ENCODE measurements around the gene FAAP20.

FAAP20 gene

GRCh38 chr1:2209400-2210083, 15.0 kb upstream of the FAAP20 start:
- no peak for DNase-seq

GRCh38 chr1:2208309-2209239, 14.0 kb upstream of the FAAP20 start:
- DNase-seq: no peak

DNA sequence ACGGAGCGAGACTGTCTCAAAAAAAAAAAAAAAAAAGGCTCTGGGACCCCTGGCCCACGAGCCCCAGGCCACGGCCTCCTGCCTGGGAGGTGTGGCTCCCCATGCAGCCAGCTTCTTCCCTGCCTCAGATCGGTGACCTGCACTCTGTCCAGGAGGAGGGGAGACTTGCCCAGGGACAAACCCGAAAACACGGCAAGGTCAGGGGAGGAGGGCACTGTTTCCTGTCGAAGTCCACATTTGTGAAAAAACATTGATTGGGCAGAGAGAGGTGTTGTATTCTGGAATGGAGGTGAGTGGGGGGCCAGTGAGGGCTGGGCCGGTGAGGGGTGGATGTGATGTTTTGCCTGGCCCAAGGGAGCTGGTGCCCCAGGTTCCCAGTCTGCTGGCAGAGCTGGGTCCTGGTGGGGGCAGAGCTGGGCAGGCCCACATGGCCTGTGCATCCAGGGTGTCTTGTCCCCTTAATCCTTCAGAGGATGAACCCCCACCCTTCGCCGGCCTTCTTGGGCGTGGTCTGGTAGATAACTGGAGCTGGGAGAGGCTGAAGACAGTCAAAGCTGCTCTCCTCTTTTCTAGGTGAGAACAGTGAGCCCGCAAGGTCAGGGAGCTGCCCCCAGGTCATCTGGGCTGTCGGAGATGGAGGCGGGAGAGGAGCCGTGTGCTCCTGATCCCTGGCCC, 12.4 kb upstream of the FAAP20 start:
- DNase-seq: no peak

- DNase-seq: peak; percentile 87
Observed at GRCh38 chr1:2205191-2205952, 10.8 kb upstream of the FAAP20 start.

DNA sequence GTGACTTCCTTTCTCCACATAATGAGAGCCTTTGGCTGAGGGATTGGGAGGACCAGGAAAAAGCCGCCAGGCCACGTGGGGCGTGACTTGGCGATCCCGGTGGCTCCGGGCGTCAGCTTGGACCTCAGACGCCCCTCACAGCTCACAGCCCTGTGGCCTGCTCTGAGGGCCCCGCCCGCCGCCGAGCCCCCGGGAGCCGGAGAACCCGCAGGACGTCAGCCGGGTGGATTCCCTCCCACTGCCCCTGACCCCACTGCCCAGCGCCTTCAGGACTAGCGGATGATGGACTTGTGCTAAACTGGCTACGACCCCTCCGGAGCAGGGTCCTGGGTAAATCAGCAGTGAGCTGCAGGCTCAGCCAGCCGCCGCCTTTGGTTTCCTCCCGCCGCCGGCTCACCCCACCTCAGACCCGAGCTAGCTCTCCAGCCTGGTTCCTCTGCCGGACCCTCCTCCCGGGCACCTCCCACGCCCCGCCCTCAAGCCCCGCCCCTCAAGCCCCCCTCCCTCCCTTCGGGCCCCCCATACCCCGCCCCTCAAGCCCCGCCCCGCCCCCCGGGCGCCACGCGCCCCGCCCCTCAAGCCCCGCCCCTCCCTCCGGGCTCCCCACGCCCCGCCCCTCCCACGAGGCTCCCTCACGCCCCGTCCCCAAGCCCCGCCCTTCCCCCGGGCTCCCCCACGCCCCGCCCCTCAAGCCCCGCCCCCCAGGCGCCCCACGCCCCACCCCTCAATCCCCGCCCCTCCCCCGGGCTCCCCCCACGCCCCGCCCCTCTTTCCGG, 10.0 kb upstream of the FAAP20 start:
- no peak for DNase-seq

DNA sequence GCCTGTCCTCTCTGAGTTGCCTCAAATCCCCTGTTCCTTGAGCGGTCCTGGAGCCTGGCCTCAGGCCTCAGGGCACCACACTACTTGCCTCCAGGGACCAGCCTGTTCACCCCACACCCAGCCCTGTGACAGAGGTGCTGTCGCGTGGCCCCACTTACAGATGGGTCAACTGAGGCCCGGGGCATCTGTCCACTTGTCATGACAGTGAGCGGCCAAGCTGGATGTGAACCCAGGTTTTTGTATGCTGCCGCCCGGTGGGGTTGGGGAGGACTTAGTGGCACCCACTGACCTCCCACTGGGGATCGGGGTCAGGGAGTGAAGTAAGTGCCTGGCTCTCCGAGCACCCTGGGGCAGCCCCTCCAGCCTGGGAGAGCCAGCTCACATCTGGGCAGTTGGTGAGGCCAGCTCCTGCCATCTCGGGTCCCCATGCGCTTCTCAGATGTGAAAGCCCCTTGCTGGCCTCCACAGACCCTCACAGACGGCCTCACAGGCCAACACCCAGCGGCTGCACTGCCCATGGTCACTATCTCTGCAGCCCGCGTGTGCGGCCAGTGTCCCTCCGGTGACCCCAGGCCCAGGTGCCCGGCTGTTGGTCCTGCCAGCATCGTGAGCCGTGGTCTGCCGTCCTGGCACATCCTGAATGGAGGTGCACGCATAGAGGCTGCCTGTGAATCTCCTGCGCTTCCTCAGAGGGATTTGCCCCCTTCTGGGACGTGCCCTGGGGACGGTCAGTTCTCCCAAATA, 9.3 kb upstream of the FAAP20 start:
- no peak for DNase-seq

DNA sequence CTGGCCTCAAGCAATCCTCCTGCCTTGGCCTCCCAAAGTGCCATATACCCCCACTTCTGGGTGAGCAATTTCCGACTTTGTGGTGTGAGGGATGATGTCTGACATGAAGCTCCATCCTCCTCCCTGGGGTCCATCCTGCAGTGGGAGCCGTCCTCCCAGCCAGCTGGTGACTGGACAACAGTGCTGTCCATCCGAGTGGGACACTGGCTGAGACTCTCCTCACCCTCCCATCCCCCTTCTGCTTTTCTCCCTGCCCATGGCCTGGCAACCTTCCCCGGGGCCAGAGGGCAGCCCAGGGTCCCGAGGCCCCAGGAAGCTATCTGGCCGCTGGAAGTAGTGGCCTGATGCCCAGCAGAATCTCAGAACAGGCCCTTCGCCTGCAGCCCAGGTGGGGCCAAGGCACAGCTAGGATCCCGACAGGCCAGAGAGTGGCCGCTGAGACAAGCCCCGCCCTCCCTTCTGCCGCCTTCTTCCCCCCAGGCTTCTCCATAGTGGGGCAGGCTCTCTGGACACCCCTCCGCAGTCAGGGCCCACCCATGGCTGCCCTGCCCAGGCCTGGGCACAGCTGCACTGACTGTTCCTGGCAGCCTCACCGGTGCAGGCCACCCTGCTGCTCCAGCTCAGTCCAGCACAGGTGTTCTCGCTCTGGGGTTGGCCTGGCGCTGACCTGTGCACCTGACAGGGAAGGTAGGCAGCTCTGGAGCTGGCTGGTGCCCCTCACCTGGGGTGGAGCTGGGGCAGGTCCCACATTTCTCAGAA, 8.4 kb upstream of the FAAP20 start:
- DNase-seq: no peak

- DNase-seq: no peak
Observed at GRCh38 chr1:2202008-2202575, 7.5 kb upstream of the FAAP20 start.

GRCh38 chr1:2201062-2201461, 6.5 kb upstream of the FAAP20 start:
- DNase-seq: no peak

- no peak for DNase-seq
Observed at GRCh38 chr1:2200308-2200943, 5.9 kb upstream of the FAAP20 start.

DNA sequence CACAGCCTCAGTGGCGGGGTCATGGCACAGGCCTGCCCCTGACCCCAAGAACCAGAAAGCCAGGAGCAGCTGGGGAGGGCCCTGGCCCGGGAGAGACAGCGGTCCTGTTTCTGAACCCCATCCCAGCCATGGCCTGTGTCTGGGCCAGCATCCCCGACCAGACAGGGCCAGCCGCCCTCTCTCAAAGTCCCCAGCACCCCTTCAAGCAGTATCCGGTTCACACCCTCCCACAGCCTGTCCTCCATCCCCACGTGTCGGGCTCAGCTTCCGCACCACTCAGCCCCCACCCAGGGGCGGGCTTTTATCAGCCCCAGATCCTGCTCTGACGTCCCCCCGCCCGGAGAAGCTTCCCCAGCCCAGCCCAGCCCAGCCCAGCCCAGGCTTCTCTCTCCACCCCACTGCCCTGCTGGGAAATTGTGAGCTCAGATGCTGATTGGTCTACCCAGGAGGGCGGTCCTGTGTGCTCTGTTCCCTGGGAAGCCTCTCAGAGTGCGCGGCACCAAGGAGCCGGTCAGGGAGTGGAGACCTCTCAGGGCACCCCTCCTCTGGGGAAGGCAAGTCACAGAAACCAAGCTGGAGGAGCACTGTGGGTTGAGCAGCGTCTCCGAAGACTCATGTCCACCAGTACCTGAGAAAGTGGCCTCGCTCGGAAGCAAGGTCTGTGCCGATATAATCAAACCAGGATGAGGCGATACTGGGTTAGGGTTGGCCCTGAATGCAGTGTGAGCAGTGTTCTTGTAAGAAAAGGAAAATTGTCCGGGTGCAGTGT, 4.7 kb upstream of the FAAP20 start:
- peak; percentile 79 for DNase-seq

- DNase-seq: no peak
Observed at GRCh38 chr1:2198571-2198970, 4.0 kb upstream of the FAAP20 start.

GRCh38 chr1:2197707-2198165, 3.2 kb upstream of the FAAP20 start:
- DNase-seq: no peak

DNA sequence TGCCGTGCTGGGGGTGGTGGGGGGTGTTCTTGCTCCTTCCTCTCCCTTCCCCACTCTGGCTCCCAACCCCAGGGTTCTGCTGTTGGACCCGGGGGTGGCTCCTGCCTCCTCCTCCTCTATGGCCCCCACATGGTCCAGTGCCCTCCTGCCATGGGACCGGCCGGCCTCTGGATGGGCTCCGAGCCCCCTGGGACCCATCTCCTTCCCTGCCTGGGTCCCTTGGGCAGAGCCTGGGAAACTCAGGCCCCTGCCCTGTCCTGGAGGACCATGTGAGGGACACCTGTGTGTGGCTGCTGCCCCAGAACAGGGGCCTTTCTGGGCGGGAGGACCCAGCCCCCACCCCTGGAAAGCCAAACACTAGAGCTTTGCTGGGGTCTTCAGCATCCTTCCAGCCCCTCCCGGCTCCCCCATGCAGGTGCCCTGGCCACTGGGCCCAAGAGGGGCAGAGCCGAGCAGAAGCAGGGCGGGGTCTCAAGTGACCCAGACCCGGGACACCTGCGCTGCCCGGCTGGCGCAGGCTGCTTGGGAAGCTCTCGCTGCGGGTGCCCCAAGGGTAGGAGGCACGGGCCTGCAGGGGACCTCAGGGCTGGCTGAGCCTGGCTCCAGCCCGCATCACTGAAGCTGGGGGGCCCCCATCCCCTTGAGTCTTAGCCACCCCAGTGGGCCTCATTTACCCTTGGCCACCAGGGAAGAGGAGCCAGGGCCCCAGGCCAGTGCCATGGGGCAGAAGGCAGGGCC, 2.5 kb upstream of the FAAP20 start:
- DNase-seq: no peak

- DNase-seq: no peak
Observed at GRCh38 chr1:2195785-2196184, 1.2 kb upstream of the FAAP20 start.

- DNase-seq: peak; percentile 86
Observed at GRCh38 chr1:2194898-2195673, 514 bp upstream of the FAAP20 start.

Data from activated naive CD4-positive, alpha-beta T cell treated with anti-CD3 and anti-CD28 coated beads, Interleukin-2, amount 50 U/mL, for 16 hours (primary cell).